Kidney (tissue), 14 donors: Measurements from ENCODE around the gene NIBAN1. TPM values are rescaled to one million over a fixed set of nuclear protein-coding genes. Genes with fewer than 3 reads are reported as not detected.

ENCODE experiments used
- DNase-seq, 5 donors: peaks; one replicate each; pipeline ENCODE4 v3.0.0-alpha.2; 2013 to 2020
- FAIRE-seq: peaks from 2 replicates; lab custom pipeline; 2012; peaks lifted over from hg19 to GRCh38; lab: Jason Lieb, UNC
- H3K27ac ChIP-seq, 2 donors: one replicate each; pipeline ENCODE4 v1.7.0; 2013; ENCODE audit warnings: low read depth in 2 of 2, low read length in 2 of 2, inconsistent platforms in 1 of 2
- H3K27me3 ChIP-seq: one replicate; pipeline ENCODE4 v1.7.1; 2013; ENCODE audit warnings: low read length, inconsistent platforms; ENCODE audit not compliant: control insufficient read depth, insufficient read depth
- H3K36me3 ChIP-seq, 3 donors: one replicate each; pipeline versions ENCODE4 v1.7.0 to v1.7.1; 2013; ENCODE audit warnings: low read length in 3 of 3, control low read depth in 1 of 3, inconsistent platforms in 1 of 3; ENCODE audit not compliant: insufficient read depth in 3 of 3, control insufficient read depth in 2 of 3
- H3K4me1 ChIP-seq, 3 donors: one replicate each; pipeline versions ENCODE4 v1.7.0 to v1.7.1; 2013; ENCODE audit warnings: low read length in 3 of 3, inconsistent platforms in 1 of 3, low read depth in 1 of 3; ENCODE audit not compliant: control insufficient read depth in 2 of 3, insufficient read depth in 2 of 3
- H3K4me3 ChIP-seq, 3 donors: one replicate each; pipeline versions ENCODE4 v1.7.0 to v1.8.1; 2013; ENCODE audit warnings: low read length in 3 of 3, control low read depth in 1 of 3, inconsistent platforms in 1 of 3
- H3K9ac ChIP-seq, 3 donors: one replicate each; pipeline versions ENCODE4 v1.7.0 to v1.7.1; 2013; ENCODE audit warnings: low read length in 3 of 3, control low read depth in 1 of 3, inconsistent platforms in 1 of 3
- H3K9me3 ChIP-seq, 3 donors: one replicate each; pipeline versions ENCODE4 v1.7.0 to v1.7.1; 2013; ENCODE audit warnings: low read length in 3 of 3, control low read depth in 1 of 3, inconsistent platforms in 1 of 3; ENCODE audit not compliant: control insufficient read depth in 2 of 3, insufficient read depth in 1 of 3
- intact Hi-C: fragments of 100-400 bp; cut with DNase I; formaldehyde crosslinking; loops from one replicate; pipeline ENCODE4 v1.11.1; 2022
- polyA plus RNA-seq: library from polyadenylated mRNA; stranded (reverse); fragments of 350-450 nt; fragmentation: Illumina TruSeq; extraction: RNeasy Lipid Tissue Mini Kit (QIAGEN cat#74804); gene quantifications from one replicate; pipeline ENCODE4 v1.2.3, GENCODE V29; 2014; ENCODE audit warnings: low read depth, low replicate concordance; ENCODE audit not compliant: insufficient read depth
- total RNA-seq: library from RNA; stranded (reverse); fragmentation: NEBNext Ultra II Directional; extraction: Animal tissue kit (Norgen Biotek cat#: 25700); gene quantifications from one replicate; pipeline ENCODE4 v1.2.1, GENCODE V29; 2021
- TF ChIP-seq, protein P1 (sequence below): IDR thresholded peaks from 3 replicates; pipeline ENCODE4 v1.5.1; 2012; ENCODE audit warnings: mild to moderate bottlenecking, moderate library complexity, borderline replicate concordance; ENCODE audit not compliant: insufficient read depth; ENCODE audit errors: extremely low read depth
- donor health status: control.
- donor health status: control.
- donor health status: control.
- donor health status: control.
- donor health status: control.
- donor health status: DM: yes; HTN: yes; CAD: no.
- donor health status: Normal renal cell carcinoma (clear cell type).

The NIBAN1 gene
- total and polyA plus RNA-seq, 2 donors from 2014 or later: 2.6 to 25.4 TPM

DNA sequence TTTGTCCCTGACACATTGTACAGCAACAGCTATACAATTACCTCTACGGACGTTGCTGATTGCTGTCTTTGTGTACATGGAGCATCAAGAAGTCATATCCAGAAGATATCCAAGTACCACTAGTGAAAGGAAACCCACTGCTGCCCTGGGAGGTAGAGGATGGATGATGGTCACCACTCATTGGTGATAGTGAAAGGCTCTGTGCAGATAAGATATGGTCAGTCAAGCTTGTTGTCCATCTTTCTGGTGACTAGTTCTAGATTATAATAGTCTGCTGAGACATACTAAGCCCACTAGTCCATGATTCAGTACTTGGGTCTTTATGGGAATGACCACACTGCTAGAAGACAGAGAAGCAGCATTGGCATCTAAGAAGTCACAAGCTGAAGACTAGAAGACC is 30.3 kb downstream of the NIBAN1 start:
- no peak overlapping the region for H3K27ac ChIP-seq

GRCh38 chr1:184941735-184942134 is 32.6 kb downstream of the NIBAN1 start:
- intact Hi-C loops: no loop called here
- Histone ChIP-seq H3K27me3 (no peaks in the 10 kb centered on the region), H3K9me3 (no peaks in the 10 kb centered on the region), H3K27ac (no peak overlapping the region), H3K9ac (no peak overlapping the region), H3K36me3 (no peaks in the 10 kb centered on the region), H3K4me3 (no peak overlapping the region), H3K4me1 (no peaks in the 10 kb centered on the region)
- TF ChIP-seq, protein P1, sequence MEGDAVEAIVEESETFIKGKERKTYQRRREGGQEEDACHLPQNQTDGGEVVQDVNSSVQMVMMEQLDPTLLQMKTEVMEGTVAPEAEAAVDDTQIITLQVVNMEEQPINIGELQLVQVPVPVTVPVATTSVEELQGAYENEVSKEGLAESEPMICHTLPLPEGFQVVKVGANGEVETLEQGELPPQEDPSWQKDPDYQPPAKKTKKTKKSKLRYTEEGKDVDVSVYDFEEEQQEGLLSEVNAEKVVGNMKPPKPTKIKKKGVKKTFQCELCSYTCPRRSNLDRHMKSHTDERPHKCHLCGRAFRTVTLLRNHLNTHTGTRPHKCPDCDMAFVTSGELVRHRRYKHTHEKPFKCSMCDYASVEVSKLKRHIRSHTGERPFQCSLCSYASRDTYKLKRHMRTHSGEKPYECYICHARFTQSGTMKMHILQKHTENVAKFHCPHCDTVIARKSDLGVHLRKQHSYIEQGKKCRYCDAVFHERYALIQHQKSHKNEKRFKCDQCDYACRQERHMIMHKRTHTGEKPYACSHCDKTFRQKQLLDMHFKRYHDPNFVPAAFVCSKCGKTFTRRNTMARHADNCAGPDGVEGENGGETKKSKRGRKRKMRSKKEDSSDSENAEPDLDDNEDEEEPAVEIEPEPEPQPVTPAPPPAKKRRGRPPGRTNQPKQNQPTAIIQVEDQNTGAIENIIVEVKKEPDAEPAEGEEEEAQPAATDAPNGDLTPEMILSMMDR: no peak
- FAIRE-seq (no peak), DNase-seq (no peak)

More for the DNA sequence above, 30.3 kb downstream of the NIBAN1 start:
- Histone ChIP-seq H3K36me3 (no peaks in the 10 kb centered on the region), H3K9me3 (no peaks in the 10 kb centered on the region), H3K27me3 (no peaks in the 10 kb centered on the region), H3K9ac (no peak overlapping the region), H3K4me1 (no peaks in the 10 kb centered on the region), H3K4me3 (no peak overlapping the region)
- no peak for DNase-seq
- TF ChIP-seq, protein P1: no peak
- FAIRE-seq: no peak
- intact Hi-C loops: no loop called here

GRCh38 chr1:184941410-184941733 is 32.9 kb downstream of the NIBAN1 start:
- intact Hi-C loops: no loop called here
- Histone ChIP-seq H3K36me3 (no peaks in the 10 kb centered on the region), H3K4me1 (no peaks in the 10 kb centered on the region), H3K9me3 (no peaks in the 10 kb centered on the region), H3K4me3 (no peak overlapping the region), H3K27me3 (no peaks in the 10 kb centered on the region), H3K9ac (no peak overlapping the region), H3K27ac (no peak overlapping the region)
- TF ChIP-seq, protein P1: no peak
- no peak for FAIRE-seq
- no peak for DNase-seq
